Esophagus muscularis mucosa (tissue), 4 donors: ENCODE data around the gene SHC1.

Source experiments
- EP300 ChIP-seq: sonication (generic); formaldehyde crosslinking; IDR thresholded peaks from one replicate; pipeline ENCODE4 v1.6.1; 2017; ENCODE audit warnings: antibody characterized with exemption
- POLR2A ChIP-seq: fragments of 450-650 bp; IDR thresholded peaks from one replicate; pipeline ENCODE4 v1.6.1; 2017; ENCODE audit warnings: antibody characterized with exemption, moderate library complexity, mild to moderate bottlenecking, low read depth
- POLR2AphosphoS5 ChIP-seq, 2 donors: sonication (generic); formaldehyde crosslinking; IDR thresholded peaks; one replicate each; pipeline ENCODE4 v1.6.1; 2017; ENCODE audit warnings: antibody characterized with exemption in 2 of 2
- TF ChIP-seq, protein P1 (sequence below), 3 experiments: fragments of 200-600 bp in 2 of 3; fragments of 450-650 bp in 1 of 3; sonication (generic) in 2 of 3; IDR thresholded peaks; one replicate each; pipeline ENCODE4 v1.5.1; 2017 to 2019; ENCODE audit warnings: antibody characterized with exemption in 3 of 3, mild to moderate bottlenecking in 2 of 3, moderate library complexity in 1 of 3

DNA sequence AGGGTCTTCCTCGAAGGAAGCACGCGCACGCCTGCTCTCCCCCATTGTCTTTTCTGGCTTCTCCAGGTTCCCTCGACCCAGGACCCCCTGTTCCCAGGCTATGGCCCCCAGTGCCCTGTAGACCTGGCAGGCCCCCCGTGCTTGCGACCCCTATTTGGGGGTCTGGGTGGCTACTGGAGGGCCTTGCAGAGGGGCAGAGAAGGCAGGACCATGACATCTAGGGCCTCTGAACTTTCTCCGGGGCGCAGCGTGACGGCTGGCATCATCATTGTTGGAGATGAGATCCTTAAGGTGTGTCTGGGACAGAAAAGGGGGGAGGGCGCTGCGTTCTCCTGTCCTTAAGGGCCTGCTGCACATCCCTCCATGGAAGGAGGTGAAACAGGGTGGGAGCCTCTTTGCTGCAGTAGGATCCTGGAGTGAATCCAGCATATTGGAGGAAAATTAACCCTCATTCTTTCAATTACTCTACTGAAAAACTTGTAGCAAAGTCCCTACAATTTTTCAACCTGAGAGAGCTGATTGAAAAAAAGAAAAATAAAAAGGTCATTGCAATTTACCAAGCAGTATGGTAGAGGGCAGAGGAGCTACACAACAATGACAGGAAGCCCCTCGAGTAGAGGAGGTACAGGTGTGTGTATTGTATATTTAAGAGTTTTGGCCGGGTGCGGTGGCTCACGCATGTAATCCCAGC, 13.4 kb upstream of the SHC1 start:
- TF ChIP-seq, protein P1, sequence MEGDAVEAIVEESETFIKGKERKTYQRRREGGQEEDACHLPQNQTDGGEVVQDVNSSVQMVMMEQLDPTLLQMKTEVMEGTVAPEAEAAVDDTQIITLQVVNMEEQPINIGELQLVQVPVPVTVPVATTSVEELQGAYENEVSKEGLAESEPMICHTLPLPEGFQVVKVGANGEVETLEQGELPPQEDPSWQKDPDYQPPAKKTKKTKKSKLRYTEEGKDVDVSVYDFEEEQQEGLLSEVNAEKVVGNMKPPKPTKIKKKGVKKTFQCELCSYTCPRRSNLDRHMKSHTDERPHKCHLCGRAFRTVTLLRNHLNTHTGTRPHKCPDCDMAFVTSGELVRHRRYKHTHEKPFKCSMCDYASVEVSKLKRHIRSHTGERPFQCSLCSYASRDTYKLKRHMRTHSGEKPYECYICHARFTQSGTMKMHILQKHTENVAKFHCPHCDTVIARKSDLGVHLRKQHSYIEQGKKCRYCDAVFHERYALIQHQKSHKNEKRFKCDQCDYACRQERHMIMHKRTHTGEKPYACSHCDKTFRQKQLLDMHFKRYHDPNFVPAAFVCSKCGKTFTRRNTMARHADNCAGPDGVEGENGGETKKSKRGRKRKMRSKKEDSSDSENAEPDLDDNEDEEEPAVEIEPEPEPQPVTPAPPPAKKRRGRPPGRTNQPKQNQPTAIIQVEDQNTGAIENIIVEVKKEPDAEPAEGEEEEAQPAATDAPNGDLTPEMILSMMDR (IDR thresholded peaks at IDR 0.05) = no peak
- TF ChIP-seq POLR2A (no peak), POLR2AphosphoS5 (IDR thresholded peaks at IDR 0.05) (no peak), EP300 (no peak)
